Bronchial epithelial cell (primary cell): ENCODE results near the gene ENO2. TPM values are rescaled to one million over a fixed set of nuclear protein-coding genes. Genes with fewer than 3 reads are reported as not detected.
A peak's percentile ranks its signal among the peaks of the same experiment; 100 is the strongest.
"Not testable (repeated sequence)": the region's sequence is repeated elsewhere in the genome, so short reads cannot be mapped to it uniquely, and the experiment has no call there.

ENCODE experiments used
- DNase-seq: peaks from one replicate; pipeline ENCODE4 v3.0.0-alpha.2; 2010; ENCODE audit warnings: low read depth
- FAIRE-seq: peaks from 2 replicates; lab custom pipeline; 2011; peaks lifted over from hg19 to GRCh38; lab: Jason Lieb, UNC
- H3K27me3 ChIP-seq: 2 replicates; pipeline ENCODE4 v1.5.1; 2011; ENCODE audit warnings: low read length; ENCODE audit not compliant: control insufficient read depth, insufficient read depth
- H3K36me3 ChIP-seq: 2 replicates; pipeline ENCODE4 v1.5.1; 2011; ENCODE audit warnings: low read length; ENCODE audit not compliant: control insufficient read depth, insufficient read depth
- H3K4me3 ChIP-seq: 2 replicates; pipeline ENCODE4 v1.5.1; 2011; ENCODE audit warnings: mild to moderate bottlenecking, low read depth, low read length, control low read depth
- total RNA-seq: library from RNA; depleted of rRNA; stranded (reverse); fragments of >200 nt; gene quantifications from 2 replicates; pipeline ENCODE4 v1.2.1, GENCODE V29; 2014
- TF ChIP-seq, protein P1 (sequence below): IDR thresholded peaks from 2 replicates; pipeline ENCODE4 v1.5.1; 2011; ENCODE audit warnings: mild to moderate bottlenecking, moderate library complexity, low read length, control low read depth, inconsistent platforms; ENCODE audit not compliant: insufficient read depth, severe bottlenecking

The ENO2 gene
- total RNA-seq, 1 donor from 2014 or later = 9.0 TPM

DNA sequence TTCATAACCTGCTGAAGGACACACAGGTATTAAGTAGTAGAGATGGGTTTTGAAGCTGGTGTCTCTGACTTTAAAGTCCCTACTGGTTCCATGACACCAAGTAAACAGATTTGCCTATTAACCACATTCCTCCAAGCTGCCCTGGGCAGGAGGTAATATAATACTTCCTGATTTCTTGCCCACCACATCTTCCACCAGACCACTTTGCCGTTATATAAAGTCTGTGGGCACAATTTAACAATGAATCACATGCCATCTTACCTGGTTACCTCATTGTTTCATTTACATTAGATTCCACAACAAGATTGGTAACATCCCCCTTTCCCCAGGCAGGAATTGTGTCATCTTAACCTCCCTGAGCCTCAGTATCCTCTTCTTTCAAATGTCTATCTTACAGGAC lies 10.7 kb upstream of the ENO2 start:
- DNase-seq = peak; percentile 66
- Histone ChIP-seq H3K4me3 (no peak overlapping the region), H3K36me3 (no peaks in the 10 kb centered on the region), H3K27me3 (no peaks in the 10 kb centered on the region)
- no peak for FAIRE-seq
- TF ChIP-seq, protein P1, sequence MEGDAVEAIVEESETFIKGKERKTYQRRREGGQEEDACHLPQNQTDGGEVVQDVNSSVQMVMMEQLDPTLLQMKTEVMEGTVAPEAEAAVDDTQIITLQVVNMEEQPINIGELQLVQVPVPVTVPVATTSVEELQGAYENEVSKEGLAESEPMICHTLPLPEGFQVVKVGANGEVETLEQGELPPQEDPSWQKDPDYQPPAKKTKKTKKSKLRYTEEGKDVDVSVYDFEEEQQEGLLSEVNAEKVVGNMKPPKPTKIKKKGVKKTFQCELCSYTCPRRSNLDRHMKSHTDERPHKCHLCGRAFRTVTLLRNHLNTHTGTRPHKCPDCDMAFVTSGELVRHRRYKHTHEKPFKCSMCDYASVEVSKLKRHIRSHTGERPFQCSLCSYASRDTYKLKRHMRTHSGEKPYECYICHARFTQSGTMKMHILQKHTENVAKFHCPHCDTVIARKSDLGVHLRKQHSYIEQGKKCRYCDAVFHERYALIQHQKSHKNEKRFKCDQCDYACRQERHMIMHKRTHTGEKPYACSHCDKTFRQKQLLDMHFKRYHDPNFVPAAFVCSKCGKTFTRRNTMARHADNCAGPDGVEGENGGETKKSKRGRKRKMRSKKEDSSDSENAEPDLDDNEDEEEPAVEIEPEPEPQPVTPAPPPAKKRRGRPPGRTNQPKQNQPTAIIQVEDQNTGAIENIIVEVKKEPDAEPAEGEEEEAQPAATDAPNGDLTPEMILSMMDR = no peak

DNA sequence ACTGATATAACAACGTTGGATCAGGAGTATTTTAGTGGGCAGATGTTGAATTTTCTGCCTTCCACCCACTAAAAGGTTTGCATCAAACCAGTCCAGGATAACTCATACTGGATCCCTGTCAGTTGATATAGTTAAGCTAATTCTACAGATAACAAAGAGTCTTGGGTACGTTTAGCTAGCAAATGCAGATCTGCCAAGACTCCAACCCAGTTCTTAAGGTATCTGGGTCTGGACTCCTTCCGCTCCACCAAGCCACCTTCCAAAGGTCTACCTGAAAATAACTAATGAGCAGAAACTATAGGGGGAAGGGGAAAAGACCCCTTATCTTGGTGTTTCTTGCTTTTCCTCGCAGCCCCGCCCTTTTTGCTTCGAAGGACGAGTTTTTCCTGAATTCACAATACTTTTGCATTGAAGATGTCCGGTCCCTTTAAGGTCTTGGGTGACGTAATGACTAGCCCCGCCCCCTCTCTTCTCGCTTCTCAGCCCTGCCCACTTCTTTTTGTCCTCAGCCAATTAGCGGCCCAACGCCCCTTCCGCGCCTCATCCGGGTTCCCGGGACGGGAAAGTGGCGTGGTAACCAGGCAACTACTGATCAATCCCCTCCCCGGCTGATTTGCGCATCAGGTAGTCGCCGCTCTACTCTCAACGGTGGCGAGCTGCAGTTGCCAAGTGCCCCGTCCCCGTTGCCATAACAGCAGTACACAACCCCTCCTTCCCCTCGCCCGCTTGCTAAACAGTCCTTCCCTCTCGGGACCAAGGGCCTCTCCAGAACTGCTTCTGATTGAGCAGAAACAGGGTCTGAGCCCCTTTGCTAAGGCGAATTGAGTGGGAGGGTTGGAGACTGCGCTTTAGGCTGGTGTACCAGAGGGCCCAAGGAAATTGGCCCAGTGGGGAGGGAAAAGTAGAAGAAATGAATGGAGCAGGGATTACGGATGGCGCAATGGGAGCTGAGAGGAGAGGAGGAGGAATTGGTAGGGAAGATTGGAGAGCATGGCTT lies 9.8 kb upstream of the ENO2 start, which contains the start of gene LRRC23:
TSS of gene LRRC23 (plus strand) at position 543 of the 997 bp plus-strand sequence. CDS start 812 bp downstream, outside the sequence.
- TF ChIP-seq, protein P1 = no peak
- Histone ChIP-seq H3K4me3 (peak within 1 kb of the TSS; percentile 76), H3K27me3 (no peaks in the 10 kb centered on the region), H3K36me3 (no peaks in the 10 kb centered on the region)
- DNase-seq = peak; percentile 93
- peak; percentile 36 for FAIRE-seq

DNA sequence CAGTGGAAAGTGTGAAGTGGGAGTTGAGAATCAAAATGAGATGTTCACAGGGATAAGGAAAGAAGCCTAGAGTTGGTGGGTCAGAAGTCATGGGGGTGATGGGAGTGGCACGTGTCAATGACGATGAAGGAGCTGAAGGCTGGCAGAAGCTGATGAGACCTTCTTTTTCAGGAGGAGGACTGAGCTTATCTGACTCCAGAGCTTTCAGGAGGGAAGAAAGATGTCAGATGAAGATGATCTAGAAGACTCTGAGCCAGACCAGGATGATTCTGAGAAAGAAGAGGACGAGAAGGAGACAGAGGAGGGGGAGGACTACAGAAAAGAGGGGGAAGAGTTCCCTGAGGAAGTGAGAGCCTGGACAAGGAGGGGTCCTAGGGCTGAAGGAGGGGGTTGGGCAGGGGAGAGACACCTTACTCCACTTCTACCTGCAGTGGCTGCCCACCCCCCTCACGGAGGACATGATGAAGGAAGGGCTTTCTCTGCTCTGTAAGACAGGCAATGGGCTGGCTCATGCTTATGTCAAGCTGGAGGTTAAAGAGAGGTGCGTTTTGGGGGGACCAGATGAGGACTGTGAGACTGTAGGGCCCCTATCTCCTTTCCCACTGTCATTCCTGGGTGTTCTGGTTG lies 8.9 kb upstream of the ENO2 start:
- TF ChIP-seq, protein P1 = no peak
- no peak overlapping the region for H3K4me3 ChIP-seq
- FAIRE-seq (no peak), DNase-seq (no peak)
- H3K27me3 ChIP-seq = no peaks in the 10 kb centered on the region
- H3K36me3 ChIP-seq = no peaks in the 10 kb centered on the region

DNA sequence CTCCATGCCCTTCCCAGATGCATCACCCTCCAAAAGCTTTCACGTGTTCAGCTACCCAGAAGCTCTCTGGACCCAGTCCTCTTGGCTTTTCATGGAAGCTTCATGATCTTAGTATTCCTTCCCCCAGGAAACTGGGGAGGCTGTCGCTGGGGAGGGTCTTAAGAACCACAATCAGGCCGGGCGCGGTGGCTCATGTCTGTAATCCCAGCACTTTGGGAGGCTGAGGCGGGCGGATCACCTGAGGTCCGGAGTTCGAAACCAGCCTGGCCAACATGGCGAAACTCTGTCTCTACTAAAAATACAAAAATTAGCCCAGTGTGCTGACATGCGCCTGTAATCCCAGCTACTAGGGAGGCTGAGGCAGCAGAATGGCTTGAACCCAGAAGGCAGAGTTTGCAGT lies 6.2 kb upstream of the ENO2 start:
- not testable (repeated sequence) for H3K27me3 ChIP-seq, DNase-seq, FAIRE-seq, H3K4me3 ChIP-seq, H3K36me3 ChIP-seq

DNA sequence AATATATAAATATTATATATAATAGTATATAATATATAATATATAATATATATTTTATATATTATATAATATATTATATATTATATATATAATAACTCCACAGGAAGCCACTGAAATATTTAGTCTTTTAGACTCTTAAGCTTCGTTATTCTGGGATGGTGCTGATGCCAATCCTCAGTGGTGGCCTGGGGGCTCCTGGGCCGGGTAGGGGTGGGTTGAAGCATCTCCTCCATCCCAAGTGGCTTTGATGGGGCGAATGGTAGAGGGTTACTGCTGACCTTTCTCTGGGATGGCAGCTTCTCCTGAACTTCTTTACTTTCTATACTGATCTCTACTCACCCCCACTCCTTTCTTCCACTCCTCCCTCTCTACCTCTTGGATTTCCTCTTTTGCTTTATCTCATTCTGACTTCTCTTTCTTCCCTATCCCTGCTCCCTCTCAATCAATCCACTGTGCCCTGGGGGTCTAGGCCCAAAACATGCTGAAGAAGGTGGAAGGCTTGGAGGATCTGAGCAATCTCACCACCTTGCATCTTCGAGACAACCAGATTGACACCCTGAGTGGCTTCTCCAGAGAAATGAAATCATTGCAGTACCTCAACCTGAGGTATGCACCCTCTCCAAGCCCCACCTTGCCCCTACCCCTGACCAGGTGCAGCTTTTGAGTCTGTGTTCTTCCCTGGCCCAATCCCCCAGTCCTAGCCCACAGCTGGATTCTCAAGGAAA lies 4.8 kb upstream of the ENO2 start:
- Histone ChIP-seq H3K27me3 (peaks cover 2% of the 10 kb centered on the region), H3K36me3 (no peaks in the 10 kb centered on the region), H3K4me3 (no peak overlapping the region)
- DNase-seq (no peak), FAIRE-seq (no peak)
- TF ChIP-seq, protein P1 = no peak
